ENCODE measurements around the gene BOLA3.
"Not testable (repeated sequence)": the region's sequence is repeated elsewhere in the genome, so short reads cannot be mapped to it uniquely, and the experiment has no call there.

BOLA3 gene

GRCh38 chr2:74147727-74148456 lies at the start of gene BOLA3:
TSS of gene BOLA3 (minus strand) at chr2:74147912. CDS start at chr2:74147874, 38 bp downstream.
- DNase-seq = peak; percentile 90 to 94

- no peak for DNase-seq
Measured at GRCh38 chr2:74197049-74197448, 49.3 kb upstream of the BOLA3 start.

GRCh38 chr2:74194799-74195198 lies 47.1 kb upstream of the BOLA3 start:
- DNase-seq = no peak

- DNase-seq = no peak
Measured at GRCh38 chr2:74191596-74192380, 44.1 kb upstream of the BOLA3 start.

GRCh38 chr2:74188696-74189095 lies 41.0 kb upstream of the BOLA3 start:
- no peak for DNase-seq

- no peak for DNase-seq
Measured at GRCh38 chr2:74188018-74188601, 40.4 kb upstream of the BOLA3 start.

GRCh38 chr2:74186706-74187105 lies 39.0 kb upstream of the BOLA3 start:
- not testable (repeated sequence) for DNase-seq

- DNase-seq = peak; percentile 47 to 55
Measured at GRCh38 chr2:74186038-74186437, 38.3 kb upstream of the BOLA3 start.

- no peak for DNase-seq
Measured at GRCh38 chr2:74183878-74184277, 36.2 kb upstream of the BOLA3 start.

- DNase-seq = no peak
Measured at GRCh38 chr2:74181739-74182138, 34.0 kb upstream of the BOLA3 start.

GRCh38 chr2:74179063-74179865 lies 31.6 kb upstream of the BOLA3 start:
- DNase-seq = peak in 1 of 2 experiments; percentile 48

GRCh38 chr2:74178211-74179062 lies 30.7 kb upstream of the BOLA3 start, which contains the start of gene MOB1A:
TSS of gene MOB1A (minus strand) at chr2:74178879. CDS start at chr2:74178674, 205 bp downstream.
- peak; percentile 99 for DNase-seq

- no peak for DNase-seq
Measured at GRCh38 chr2:74177696-74178095, 30.0 kb upstream of the BOLA3 start.

- no peak for DNase-seq
Measured at GRCh38 chr2:74174909-74175308, 27.2 kb upstream of the BOLA3 start.

- no peak for DNase-seq
Measured at GRCh38 chr2:74168739-74169138, 21.0 kb upstream of the BOLA3 start.

- no peak for DNase-seq
Measured at GRCh38 chr2:74164761-74165160, 17.0 kb upstream of the BOLA3 start.

- DNase-seq = no peak
Measured at GRCh38 chr2:74162951-74163350, 15.2 kb upstream of the BOLA3 start.

- DNase-seq = no peak
Measured at GRCh38 chr2:74155830-74156229, 8.1 kb upstream of the BOLA3 start.

- DNase-seq = no peak
Measured at GRCh38 chr2:74152954-74153353, 5.2 kb upstream of the BOLA3 start.

GRCh38 chr2:74149570-74150319 lies 2.0 kb upstream of the BOLA3 start:
- no peak for DNase-seq

GRCh38 chr2:74149247-74149525 lies 1.5 kb upstream of the BOLA3 start:
- no peak for DNase-seq

All from activated T-cell treated with anti-CD3 and anti-CD28 coated beads, Interleukin-2, amount 50 U/mL, for 48 hours (primary cell).